IMR-90 (cell line): Measurements from ENCODE around the gene ANKRD30A. TPM values are rescaled to one million over a fixed set of nuclear protein-coding genes. Genes with fewer than 3 reads are reported as not detected.

Source experiments
- ATAC-seq: fragments of 200-7000 bp; cut with Tn5 transposase; 2 replicates; pipeline ENCODE4 v1.9.1; 2020; ENCODE audit warnings: low read depth, mild to moderate bottlenecking, moderate library complexity
- BruUV-seq: library from RNA; stranded (reverse); fragments of 400-500 nt; replicated peaks from 2 replicates; lab custom pipeline; 2021; lab: Mats Ljungman, UMichigan
- CTCF ChIA-PET: fragments of 300-600 bp; formaldehyde crosslinking; extraction: SDS; loops from one replicate; lab custom pipeline; 2021; ENCODE audit warnings: antibody characterized with exemption; lab: Yijun Ruan, JAX
- POLR2A ChIA-PET: fragments of 300-600 bp; sonication (Branson Sonifier 250); formaldehyde crosslinking; loops from one replicate; lab custom pipeline; 2022; ENCODE audit warnings: antibody characterized with exemption; ENCODE audit not compliant: unreplicated experiment; lab: Charles Lee
- DNase-seq: peaks from one replicate; pipeline ENCODE4 v3.0.0; 2013
- H2AFZ ChIP-seq: replicated peaks from 2 replicates; pipeline ENCODE3; 2013; ENCODE audit warnings: low read length, mild to moderate bottlenecking; ENCODE audit not compliant: poor library complexity
- H2AK5ac ChIP-seq: 2 replicates; pipeline ENCODE4 v1.6.1; 2013; ENCODE audit warnings: low read depth, low read length, inconsistent platforms
- H2AK9ac ChIP-seq: replicated peaks from 2 replicates; pipeline ENCODE3; 2013; ENCODE audit warnings: mild to moderate bottlenecking, low read depth, low read length, moderate library complexity; ENCODE audit not compliant: poor library complexity
- H2BK120ac ChIP-seq: 2 replicates; pipeline ENCODE4 v1.6.1; 2013; ENCODE audit warnings: low read depth, low read length, inconsistent platforms
- H2BK15ac ChIP-seq: 3 replicates; pipeline ENCODE4 v1.6.1; 2013; ENCODE audit warnings: low read depth, low read length, inconsistent platforms
- H2BK20ac ChIP-seq: 2 replicates; pipeline ENCODE4 v1.6.1; 2013; ENCODE audit warnings: low read depth, mild to moderate bottlenecking, inconsistent platforms, low read length, moderate library complexity
- H2BK5ac ChIP-seq: 2 replicates; pipeline ENCODE4 v1.6.1; 2013; ENCODE audit warnings: mild to moderate bottlenecking, low read depth, low read length, inconsistent platforms; ENCODE audit not compliant: poor library complexity, severe bottlenecking
- H3K14ac ChIP-seq: replicated peaks from 2 replicates; pipeline ENCODE4 v1.6.1; 2013; ENCODE audit warnings: low read depth, low read length, inconsistent platforms
- H3K18ac ChIP-seq: 2 replicates; pipeline ENCODE4 v1.6.1; 2013; ENCODE audit warnings: low read depth, low read length, control low read depth
- H3K23ac ChIP-seq: 2 replicates; pipeline ENCODE4 v1.6.1; 2013; ENCODE audit warnings: low read depth, low read length, inconsistent platforms
- H3K27ac ChIP-seq: 2 replicates; pipeline ENCODE4 v1.5.1; 2013; ENCODE audit warnings: mild to moderate bottlenecking, control low read depth, low read length; ENCODE audit not compliant: insufficient read depth
- H3K27me3 ChIP-seq: 2 replicates; pipeline ENCODE4 v1.6.1; 2013; ENCODE audit warnings: low read length; ENCODE audit not compliant: control insufficient read depth, insufficient read depth
- H3K36me3 ChIP-seq: 2 replicates; pipeline ENCODE4 v1.6.1; 2013; ENCODE audit warnings: low read length, mixed read lengths; ENCODE audit not compliant: control insufficient read depth, insufficient read depth
- H3K4ac ChIP-seq: 2 replicates; pipeline ENCODE4 v1.6.1; 2013; ENCODE audit warnings: low read depth, low read length, inconsistent platforms
- H3K4me1 ChIP-seq: 2 replicates; pipeline ENCODE4 v1.6.1; 2013; ENCODE audit warnings: low read length, mixed read lengths; ENCODE audit not compliant: control insufficient read depth, insufficient read depth
- H3K4me2 ChIP-seq: 2 replicates; pipeline ENCODE4 v1.6.1; 2013; ENCODE audit warnings: low read depth, mild to moderate bottlenecking, control low read depth, low read length, moderate library complexity
- H3K4me3 ChIP-seq: 2 replicates; pipeline ENCODE4 v1.5.1; 2013; ENCODE audit warnings: low read depth, mild to moderate bottlenecking, control low read depth, low read length, moderate library complexity; ENCODE audit not compliant: insufficient read depth
- H3K56ac ChIP-seq: 2 replicates; pipeline ENCODE4 v1.6.1; 2013; ENCODE audit warnings: low read length, inconsistent platforms; ENCODE audit not compliant: insufficient read depth; ENCODE audit errors: extremely low read depth
- H3K79me1 ChIP-seq, 2 experiments: 2 replicates each; pipeline ENCODE4 v1.6.1; 2013; ENCODE audit warnings: low read length in 2 of 2, inconsistent platforms in 1 of 2, low read depth in 1 of 2
- H3K9ac ChIP-seq: 2 replicates; pipeline ENCODE4 v1.6.1; 2013; ENCODE audit warnings: low read depth, low read length, control low read depth
- H3K9me1 ChIP-seq: 2 replicates; pipeline ENCODE4 v1.6.1; 2013; ENCODE audit warnings: low read length, inconsistent platforms; ENCODE audit not compliant: insufficient read depth
- H3K9me3 ChIP-seq: 2 replicates; pipeline ENCODE4 v1.6.1; 2013; ENCODE audit warnings: low read length; ENCODE audit not compliant: control insufficient read depth, insufficient read depth
- H4K20me1 ChIP-seq: 2 replicates; pipeline ENCODE4 v1.6.1; 2013; ENCODE audit warnings: low read length, inconsistent platforms; ENCODE audit not compliant: insufficient read depth
- H4K5ac ChIP-seq: 2 replicates; pipeline ENCODE4 v1.6.1; 2013; ENCODE audit warnings: mild to moderate bottlenecking, low read depth, low read length, control low read depth
- H4K8ac ChIP-seq, 2 experiments: 2 replicates each; pipeline ENCODE4 v1.6.1; 2013; ENCODE audit warnings: low read depth in 2 of 2, low read length in 2 of 2, control low read depth in 1 of 2, inconsistent platforms in 1 of 2
- H4K91ac ChIP-seq: 2 replicates; pipeline ENCODE4 v1.6.1; 2013; ENCODE audit warnings: low read depth, low read length, inconsistent platforms; ENCODE audit not compliant: insufficient read depth
- MAFK ChIP-seq: IDR thresholded peaks from 2 replicates; pipeline ENCODE4 v1.6.1; 2012; ENCODE audit warnings: low read depth, low read length, improper control_type of control experiment
- MAZ ChIP-seq: IDR thresholded peaks from 2 replicates; pipeline ENCODE4 v1.6.1; 2012; ENCODE audit warnings: low read depth, mild to moderate bottlenecking, low read length, improper control_type of control experiment, moderate library complexity, borderline replicate concordance
- NFE2L2 ChIP-seq: fragments of 150-350 bp; IDR thresholded peaks from 2 replicates; pipeline ENCODE4 v1.6.1; 2016; ENCODE audit warnings: low read depth, mild to moderate bottlenecking, low read length
- POLR2A ChIP-seq: IDR thresholded peaks from 2 replicates; pipeline ENCODE4 v1.6.1; 2012; ENCODE audit warnings: mild to moderate bottlenecking, low read depth, low read length
- RAD21 ChIP-seq: IDR thresholded peaks from 2 replicates; pipeline ENCODE4 v1.6.1; 2012; ENCODE audit warnings: low read length, improper control_type of control experiment
- RFX5 ChIP-seq: IDR thresholded peaks from 2 replicates; pipeline ENCODE4 v1.8.0; 2012; ENCODE audit warnings: low read depth, mild to moderate bottlenecking, low read length, moderate library complexity
- SMC3 ChIP-seq: fragments of 150-350 bp; IDR thresholded peaks from 2 replicates; pipeline ENCODE4 v1.6.1; 2016; ENCODE audit warnings: low read depth, mild to moderate bottlenecking, antibody characterized with exemption, low read length, moderate library complexity
- USF2 ChIP-seq: fragments of 150-350 bp; IDR thresholded peaks from 2 replicates; pipeline ENCODE4 v1.6.1; 2017; ENCODE audit warnings: mild to moderate bottlenecking, antibody characterized with exemption, low read length, low read depth
- WGBS, 2 experiments: methylation state at CpG; one replicate each; pipeline versions ENCODE4 v1.1.5 to v1.1.7; 2013; ENCODE audit warnings: missing lambda C conversion rate in 2 of 2; ENCODE audit not compliant: insufficient read length in 1 of 2; ENCODE audit errors: extremely low coverage in 2 of 2; 5-methylcytosine and 5-hydroxymethylcytosine counted together
- dilution Hi-C: fragments of 300-500 bp; cut with HindIII; formaldehyde crosslinking; loops from one replicate; pipeline ENCODE4 v1.14.3; 2018; ENCODE audit warnings: low sequenced_read_pairs; ENCODE audit not compliant: unreplicated experiment
- in situ Hi-C: fragments of 300-500 bp; cut with MboI; formaldehyde crosslinking; loops from 3 replicates; pipeline ENCODE4 v1.14.3; 2019; ENCODE audit warnings: low sequenced_read_pairs, inconsistent platforms, mixed read lengths
- intact Hi-C: fragments of 100-400 bp; cut with micrococcal nuclease; formaldehyde crosslinking; loops from 2 replicates; pipeline ENCODE4 v1.10.0; 2022
- polyA plus RNA-seq, 3 experiments: library from polyadenylated mRNA; depleted of rRNA; stranded (reverse); fragments of >200 nt; gene quantifications; 2 replicates each; pipeline ENCODE4 v1.2.3, GENCODE V29; 2012; ENCODE audit warnings: low replicate concordance in 1 of 3
- total RNA-seq: library from RNA; depleted of rRNA; stranded (reverse); fragments of >200 nt; gene quantifications from 2 replicates; pipeline ENCODE4 v1.2.3, GENCODE V29; 2012

The ANKRD30A gene
- total and polyA plus RNA-seq, 2 of the 4 experiments (the other 2 are of a cell fraction): not detected

GRCh38 chr10:37206132-37206531, 80.7 kb downstream of the ANKRD30A start:
- DNase-seq: no peak

More at GRCh38 chr10:37206132-37206531, 80.7 kb downstream of the ANKRD30A start:
- Histone ChIP-seq H3K56ac (no peak overlapping the region), H3K23ac (no peak overlapping the region), H3K27me3 (no peaks in the 10 kb centered on the region), H3K9ac (no peak overlapping the region), H4K91ac (no peak overlapping the region), H3K9me1 (no peaks in the 10 kb centered on the region), H3K79me1 (no peaks in the 10 kb centered on the region), H3K4me1 (no peaks in the 10 kb centered on the region), H2AK9ac (no peak overlapping the region), H2AK5ac (no peak overlapping the region), H3K36me3 (no peaks in the 10 kb centered on the region), H2AFZ (no peak overlapping the region), H2BK15ac (no peak overlapping the region), H4K20me1 (no peaks in the 10 kb centered on the region), H3K18ac (no peak overlapping the region), H2BK5ac (no peak overlapping the region), H3K27ac (no peak overlapping the region), H2BK120ac (no peak overlapping the region), H4K5ac (no peak overlapping the region), H2BK20ac (no peak overlapping the region), H3K4ac (no peak overlapping the region), H4K8ac (no peak overlapping the region), H3K14ac (no peak overlapping the region), H3K4me3 (no peak overlapping the region), H3K9me3 (peaks cover 6% of the 10 kb centered on the region; the same call in 1 of the 2 replicates), H3K4me2 (no peak overlapping the region)
- 80% methylated on average over 1 of the region's 3 CpGs; no CpG with 5 or more reads in 1 of the 2 experiments for whole genome bisulfite sequencing, 2 experiments
- in situ Hi-C loops: no loop called here
- POLR2A ChIA-PET: no interaction called here
- intact Hi-C loops: no loop called here
- dilution Hi-C loops: no loop called here
- ATAC-seq: no peak
- BruUV-seq: no TSS peak
- no peak for TF ChIP-seq RAD21
- no peak for TF ChIP-seq USF2
- no peak for TF ChIP-seq SMC3
- no peak for TF ChIP-seq POLR2A
- TF ChIP-seq NFE2L2: no peak
- no peak for TF ChIP-seq MAFK
- no peak for TF ChIP-seq RFX5
- no peak for TF ChIP-seq MAZ
- CTCF ChIA-PET: no interaction called here
